ENCODE results near the gene CD1B.
"Not testable (repeated sequence)": the region's sequence is repeated elsewhere in the genome, so short reads cannot be mapped to it uniquely, and the experiment has no call there.

Gene CD1B

GRCh38 chr1:158331481-158332150 lies at the start of gene CD1B:
Gene CD1B, minus strand, starts transcription at chr1:158331531. Its CDS starts 108 bp downstream, at chr1:158331423.
- H3K27me3 ChIP-seq (ENCODE audit: insufficient read depth, low read length): no peaks in the 10 kb centered on the region
- H3K9me3 ChIP-seq (ENCODE audit: low read length): no peaks in the 10 kb centered on the region

GRCh38 chr1:158374860-158375259 lies 43.5 kb upstream of the CD1B start:
- Histone ChIP-seq H3K4me3 (ENCODE audit: low read length) (no peak overlapping the region), H2AFZ (ENCODE audit: low read depth, low read length) (no peak overlapping the region), H3K9me3 (ENCODE audit: low read length) (no peaks in the 10 kb centered on the region), H3K27me3 (ENCODE audit: insufficient read depth, low read length) (no peaks in the 10 kb centered on the region), H3K4me1 (ENCODE audit: insufficient read depth, low read length) (no peaks in the 10 kb centered on the region), H3K36me3 (ENCODE audit: insufficient read depth, low read length) (no peaks in the 10 kb centered on the region)

More at GRCh38 chr1:158331481-158332150, at the start of gene CD1B:
- H3K4me3 ChIP-seq (ENCODE audit: low read length): no peak within 1 kb of the TSS
- no peaks in the 10 kb centered on the region for H3K4me1 ChIP-seq (ENCODE audit: insufficient read depth, low read length)
- no peaks in the 10 kb centered on the region for H3K36me3 ChIP-seq (ENCODE audit: insufficient read depth, low read length)
- H2AFZ ChIP-seq (ENCODE audit: low read depth, low read length): no peak within 1 kb of the TSS

GRCh38 chr1:158374101-158374500 lies 42.8 kb upstream of the CD1B start:
- not testable (repeated sequence) for H3K4me1 ChIP-seq (ENCODE audit: insufficient read depth, low read length); H3K9me3 ChIP-seq (ENCODE audit: low read length); H2AFZ ChIP-seq (ENCODE audit: low read depth, low read length); H3K36me3 ChIP-seq (ENCODE audit: insufficient read depth, low read length); H3K27me3 ChIP-seq (ENCODE audit: insufficient read depth, low read length); H3K4me3 ChIP-seq (ENCODE audit: low read length)

GRCh38 chr1:158371188-158371953 lies 40.0 kb upstream of the CD1B start:
- no peak overlapping the region for H3K4me3 ChIP-seq (ENCODE audit: low read length)
- H2AFZ ChIP-seq (ENCODE audit: low read depth, low read length): no peak overlapping the region
- H3K9me3 ChIP-seq (ENCODE audit: low read length): no peaks in the 10 kb centered on the region
- no peaks in the 10 kb centered on the region for H3K27me3 ChIP-seq (ENCODE audit: insufficient read depth, low read length)
- no peaks in the 10 kb centered on the region for H3K4me1 ChIP-seq (ENCODE audit: insufficient read depth, low read length)
- no peaks in the 10 kb centered on the region for H3K36me3 ChIP-seq (ENCODE audit: insufficient read depth, low read length)

GRCh38 chr1:158366783-158367182 lies 35.5 kb upstream of the CD1B start:
- Histone ChIP-seq H2AFZ (ENCODE audit: low read depth, low read length) (no peak overlapping the region), H3K4me3 (ENCODE audit: low read length) (no peak overlapping the region), H3K27me3 (ENCODE audit: insufficient read depth, low read length) (no peaks in the 10 kb centered on the region), H3K4me1 (ENCODE audit: insufficient read depth, low read length) (no peaks in the 10 kb centered on the region), H3K9me3 (ENCODE audit: low read length) (no peaks in the 10 kb centered on the region), H3K36me3 (ENCODE audit: insufficient read depth, low read length) (no peaks in the 10 kb centered on the region)

GRCh38 chr1:158362941-158363340 lies 31.6 kb upstream of the CD1B start:
- no peak overlapping the region for H2AFZ ChIP-seq (ENCODE audit: low read depth, low read length)
- no peaks in the 10 kb centered on the region for H3K36me3 ChIP-seq (ENCODE audit: insufficient read depth, low read length)
- no peaks in the 10 kb centered on the region for H3K27me3 ChIP-seq (ENCODE audit: insufficient read depth, low read length)
- H3K4me3 ChIP-seq (ENCODE audit: low read length): no peak overlapping the region
- no peaks in the 10 kb centered on the region for H3K4me1 ChIP-seq (ENCODE audit: insufficient read depth, low read length)
- H3K9me3 ChIP-seq (ENCODE audit: low read length): no peaks in the 10 kb centered on the region

- Histone ChIP-seq H3K9me3 (ENCODE audit: low read length) (no peaks in the 10 kb centered on the region), H3K4me3 (ENCODE audit: low read length) (no peak overlapping the region), H2AFZ (ENCODE audit: low read depth, low read length) (no peak overlapping the region), H3K4me1 (ENCODE audit: insufficient read depth, low read length) (no peaks in the 10 kb centered on the region), H3K27me3 (ENCODE audit: insufficient read depth, low read length) (no peaks in the 10 kb centered on the region), H3K36me3 (ENCODE audit: insufficient read depth, low read length) (no peaks in the 10 kb centered on the region)
These were observed 31.2 kb upstream of the CD1B start for GRCh38 chr1:158362482-158362881.

- H3K9me3 ChIP-seq (ENCODE audit: low read length): no peaks in the 10 kb centered on the region
- H3K36me3 ChIP-seq (ENCODE audit: insufficient read depth, low read length): no peaks in the 10 kb centered on the region
- H3K4me3 ChIP-seq (ENCODE audit: low read length): no peak overlapping the region
- no peak overlapping the region for H2AFZ ChIP-seq (ENCODE audit: low read depth, low read length)
- H3K4me1 ChIP-seq (ENCODE audit: insufficient read depth, low read length): no peaks in the 10 kb centered on the region
- H3K27me3 ChIP-seq (ENCODE audit: insufficient read depth, low read length): no peaks in the 10 kb centered on the region
These were observed 26.1 kb upstream of the CD1B start for GRCh38 chr1:158357441-158357840.

- Histone ChIP-seq H2AFZ (ENCODE audit: low read depth, low read length) (no peak overlapping the region), H3K27me3 (ENCODE audit: insufficient read depth, low read length) (no peaks in the 10 kb centered on the region), H3K4me1 (ENCODE audit: insufficient read depth, low read length) (no peaks in the 10 kb centered on the region), H3K36me3 (ENCODE audit: insufficient read depth, low read length) (no peaks in the 10 kb centered on the region), H3K4me3 (ENCODE audit: low read length) (no peak overlapping the region), H3K9me3 (ENCODE audit: low read length) (no peaks in the 10 kb centered on the region)
These were observed 25.3 kb upstream of the CD1B start for GRCh38 chr1:158356616-158357015.

GRCh38 chr1:158355773-158356285 lies 24.5 kb upstream of the CD1B start:
- no peak overlapping the region for H2AFZ ChIP-seq (ENCODE audit: low read depth, low read length)
- H3K9me3 ChIP-seq (ENCODE audit: low read length): no peaks in the 10 kb centered on the region
- no peak overlapping the region for H3K4me3 ChIP-seq (ENCODE audit: low read length)
- no peaks in the 10 kb centered on the region for H3K4me1 ChIP-seq (ENCODE audit: insufficient read depth, low read length)
- H3K36me3 ChIP-seq (ENCODE audit: insufficient read depth, low read length): no peaks in the 10 kb centered on the region
- no peaks in the 10 kb centered on the region for H3K27me3 ChIP-seq (ENCODE audit: insufficient read depth, low read length)

GRCh38 chr1:158354255-158354654 lies 22.9 kb upstream of the CD1B start:
- no peaks in the 10 kb centered on the region for H3K27me3 ChIP-seq (ENCODE audit: insufficient read depth, low read length)
- H3K4me1 ChIP-seq (ENCODE audit: insufficient read depth, low read length): no peaks in the 10 kb centered on the region
- no peaks in the 10 kb centered on the region for H3K9me3 ChIP-seq (ENCODE audit: low read length)
- no peaks in the 10 kb centered on the region for H3K36me3 ChIP-seq (ENCODE audit: insufficient read depth, low read length)
- no peak overlapping the region for H2AFZ ChIP-seq (ENCODE audit: low read depth, low read length)
- no peak overlapping the region for H3K4me3 ChIP-seq (ENCODE audit: low read length)

- Histone ChIP-seq H3K27me3 (ENCODE audit: insufficient read depth, low read length) (no peaks in the 10 kb centered on the region), H3K9me3 (ENCODE audit: low read length) (no peaks in the 10 kb centered on the region), H3K4me1 (ENCODE audit: insufficient read depth, low read length) (no peaks in the 10 kb centered on the region), H3K4me3 (ENCODE audit: low read length) (no peak within 1 kb of the TSS), H3K36me3 (ENCODE audit: insufficient read depth, low read length) (no peaks in the 10 kb centered on the region), H2AFZ (ENCODE audit: low read depth, low read length) (no peak within 1 kb of the TSS)
These were observed 22.2 kb upstream of the CD1B start, which contains the start of gene CD1E for GRCh38 chr1:158353303-158354075. Gene CD1E, plus strand, starts transcription at chr1:158353894. Its CDS starts 95 bp downstream, at chr1:158353989.

- H2AFZ ChIP-seq (ENCODE audit: low read depth, low read length); H3K27me3 ChIP-seq (ENCODE audit: insufficient read depth, low read length); H3K4me3 ChIP-seq (ENCODE audit: low read length); H3K4me1 ChIP-seq (ENCODE audit: insufficient read depth, low read length); H3K36me3 ChIP-seq (ENCODE audit: insufficient read depth, low read length); H3K9me3 ChIP-seq (ENCODE audit: low read length): not testable (repeated sequence)
These were observed 17.6 kb upstream of the CD1B start for GRCh38 chr1:158348946-158349345.
